Measurements from ENCODE around the gene ALKBH8. TPM values are rescaled to one million over a fixed set of nuclear protein-coding genes. Genes with fewer than 3 reads are reported as not detected.

Gene ALKBH8
- total and polyA plus RNA-seq, 4 donors: 2.5 to 10.9 (median 5.1) TPM

GRCh38 chr11:107549253-107549953, 16.1 kb downstream of the ALKBH8 start:
- H3K27ac ChIP-seq (ENCODE audit: low read depth in 1 of 2, low read length in 1 of 2): no peak overlapping the region
- H3K9ac ChIP-seq (ENCODE audit: insufficient read depth in 1 of 2, low read length in 2 of 2): no peak overlapping the region
- no peaks in the 10 kb centered on the region for H3K9me3 ChIP-seq (ENCODE audit: control insufficient read depth in 4 of 4, insufficient read depth in 3 of 4, low read length in 3 of 4)
- 59 to 75% methylated on average over 6 of the region's 6 CpGs for WGBS, 2 donors
- ATAC-seq (ENCODE audit: insufficient read depth, low FRiP score): peak; percentile 75
- H3K36me3 ChIP-seq (ENCODE audit: control insufficient read depth in 4 of 4, insufficient read depth in 4 of 4, low read length in 4 of 4): peaks cover 4 to 18% (median 8%) of the 10 kb centered on the region in 4 donors
- peaks cover 0 to 7% (median 0%) of the 10 kb centered on the region in 5 donors for H3K4me1 ChIP-seq (ENCODE audit: control insufficient read depth in 5 of 5, insufficient read depth in 5 of 5, low read length in 5 of 5)
- H3K4me3 ChIP-seq: no peak overlapping the region
- no peaks in the 10 kb centered on the region for H3K27me3 ChIP-seq (ENCODE audit: control insufficient read depth in 3 of 3, insufficient read depth in 3 of 3, low read length in 2 of 3)
- peak; percentile 52 for TF ChIP-seq CTCF (IDR thresholded peaks at IDR 0.05; ENCODE audit: control extremely low read depth, extremely low read depth)
- DNase-seq: peak; percentile 33 to 66 (median 50)

- H3K9me3 ChIP-seq (ENCODE audit: control insufficient read depth in 4 of 4, insufficient read depth in 3 of 4, low read length in 3 of 4): no peaks in the 10 kb centered on the region
- peak overlapping the region in 1 of 2 donors; percentile 33 for H3K27ac ChIP-seq (ENCODE audit: low read depth in 1 of 2, low read length in 1 of 2)
- no peak for TF ChIP-seq CTCF (IDR thresholded peaks at IDR 0.05; ENCODE audit: control extremely low read depth, extremely low read depth)
- peak; percentile 39 to 63 (median 40) for DNase-seq
- no peaks in the 10 kb centered on the region for H3K27me3 ChIP-seq (ENCODE audit: control insufficient read depth in 3 of 3, insufficient read depth in 3 of 3, low read length in 2 of 3)
- H3K4me3 ChIP-seq: no peak overlapping the region
- WGBS, 2 donors: 79 to 86% methylated on average over 4 of the region's 4 CpGs
- H3K9ac ChIP-seq (ENCODE audit: insufficient read depth in 1 of 2, low read length in 2 of 2): no peak overlapping the region
- peaks cover 0 to 7% (median 0%) of the 10 kb centered on the region in 5 donors for H3K4me1 ChIP-seq (ENCODE audit: control insufficient read depth in 5 of 5, insufficient read depth in 5 of 5, low read length in 5 of 5)
- ATAC-seq (ENCODE audit: insufficient read depth, low FRiP score): no peak
- peaks cover 0 to 20% (median 7%) of the 10 kb centered on the region in 4 donors for H3K36me3 ChIP-seq (ENCODE audit: control insufficient read depth in 4 of 4, insufficient read depth in 4 of 4, low read length in 4 of 4)
Observed at GRCh38 chr11:107547961-107548360, 17.6 kb downstream of the ALKBH8 start.

DNA sequence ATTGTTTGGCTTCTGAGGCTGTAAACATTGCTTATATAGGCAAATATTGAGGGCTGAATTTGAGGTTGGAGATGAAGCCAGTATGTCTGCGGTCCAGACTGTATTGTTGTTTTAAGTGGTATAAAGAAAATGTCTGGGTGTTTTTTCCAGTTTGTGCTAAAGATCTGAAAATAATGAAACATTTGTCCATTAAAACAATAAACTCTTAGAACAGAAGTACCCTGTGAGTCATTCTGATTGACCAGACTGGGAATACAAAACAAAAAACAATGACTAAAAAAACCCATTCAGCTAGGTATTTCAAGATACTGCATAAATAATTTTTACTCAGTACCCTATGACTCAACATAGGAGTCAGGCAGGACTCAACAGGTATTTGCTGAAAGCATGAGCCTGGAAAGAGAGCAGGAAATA, 20.4 kb downstream of the ALKBH8 start:
- Histone ChIP-seq H3K9ac (ENCODE audit: insufficient read depth in 1 of 2, low read length in 2 of 2) (no peak overlapping the region), H3K27ac (ENCODE audit: low read depth in 1 of 2, low read length in 1 of 2) (no peak overlapping the region), H3K4me1 (ENCODE audit: control insufficient read depth in 5 of 5, insufficient read depth in 5 of 5, low read length in 5 of 5) (peaks cover 0 to 4% (median 0%) of the 10 kb centered on the region in 5 donors), H3K36me3 (ENCODE audit: control insufficient read depth in 4 of 4, insufficient read depth in 4 of 4, low read length in 4 of 4) (peaks cover 0 to 16% (median 2%) of the 10 kb centered on the region in 4 donors), H3K9me3 (ENCODE audit: control insufficient read depth in 4 of 4, insufficient read depth in 3 of 4, low read length in 3 of 4) (no peaks in the 10 kb centered on the region), H3K27me3 (ENCODE audit: control insufficient read depth in 3 of 3, insufficient read depth in 3 of 3, low read length in 2 of 3) (no peaks in the 10 kb centered on the region), H3K4me3 (no peak overlapping the region)
- DNase-seq: no peak
- TF ChIP-seq CTCF (IDR thresholded peaks at IDR 0.05; ENCODE audit: control extremely low read depth, extremely low read depth): no peak
- 75 to 92% methylated on average over 1 of the region's 1 CpG for WGBS, 2 donors
- ATAC-seq (ENCODE audit: insufficient read depth, low FRiP score): no peak
